HG03025 (cell line): ENCODE results near the gene SURF4.

ENCODE experiments used
- ATAC-seq: cut with Tn5 transposase; IDR thresholded peaks from one replicate; pipeline ENCODE4 v1.9.1; 2021; ENCODE audit warnings: mild to moderate bottlenecking, moderate library complexity; ENCODE audit not compliant: unreplicated experiment, low FRiP score

Gene SURF4

GRCh38 chr9:133315997-133316396 is 59.9 kb downstream of the SURF4 start:
- no peak for ATAC-seq
